HG03442 (cell line): ENCODE measurements around the gene TMEM44.
A peak's percentile ranks its signal among the peaks of the same experiment; 100 is the strongest.

Source experiments
- ATAC-seq: cut with Tn5 transposase; IDR thresholded peaks from one replicate; pipeline ENCODE4 v1.9.1; 2021; ENCODE audit warnings: mild to moderate bottlenecking, moderate library complexity; ENCODE audit not compliant: unreplicated experiment

Gene TMEM44, protein sequence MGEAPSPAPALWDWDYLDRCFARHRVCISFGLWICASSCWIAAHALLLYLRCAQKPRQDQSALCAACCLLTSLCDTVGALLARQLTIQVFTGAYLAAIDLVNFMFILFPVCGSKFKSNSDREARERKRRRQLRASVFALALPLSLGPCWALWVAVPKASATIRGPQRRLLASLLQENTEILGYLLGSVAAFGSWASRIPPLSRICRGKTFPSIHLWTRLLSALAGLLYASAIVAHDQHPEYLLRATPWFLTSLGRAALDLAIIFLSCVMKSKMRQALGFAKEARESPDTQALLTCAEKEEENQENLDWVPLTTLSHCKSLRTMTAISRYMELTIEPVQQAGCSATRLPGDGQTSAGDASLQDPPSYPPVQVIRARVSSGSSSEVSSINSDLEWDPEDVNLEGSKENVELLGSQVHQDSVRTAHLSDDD

DNA sequence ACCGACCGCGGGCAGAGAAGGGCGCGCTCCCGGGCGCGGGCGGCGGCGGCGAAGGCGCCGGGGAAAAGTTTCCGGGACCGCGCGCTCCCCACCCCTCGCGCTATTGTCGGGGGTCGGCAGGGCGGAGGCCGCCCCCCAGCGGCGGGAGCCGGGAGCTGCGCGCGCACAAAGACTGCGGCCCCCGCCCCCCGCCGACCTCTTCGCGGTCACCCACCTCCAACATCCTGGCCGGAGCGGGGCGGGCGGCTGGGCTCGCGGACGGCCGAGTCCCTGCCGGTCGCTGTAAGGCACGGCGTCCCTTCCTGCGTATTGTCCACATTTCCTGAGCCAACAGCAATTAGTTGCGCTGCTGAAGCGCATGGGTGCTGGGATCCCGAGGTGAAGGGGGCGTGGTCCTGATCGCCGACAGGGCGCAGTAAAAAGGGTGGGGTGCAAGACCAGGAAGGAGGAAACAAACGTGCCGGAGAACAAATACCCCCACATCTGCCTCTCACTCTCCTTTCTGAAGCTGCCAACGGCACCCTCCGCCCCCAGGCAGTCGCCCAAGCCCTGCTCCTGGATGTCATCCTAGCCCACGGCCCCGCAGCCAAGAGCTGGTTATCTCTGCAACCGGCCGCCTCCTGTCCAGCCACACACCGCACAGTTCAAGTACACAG lies at the start of gene TMEM44:
Gene TMEM44, minus strand, starts transcription at position 71 of the 656 bp plus-strand sequence. CDS start 204 bp downstream, outside the sequence.
- ATAC-seq: peak; percentile 77

DNA sequence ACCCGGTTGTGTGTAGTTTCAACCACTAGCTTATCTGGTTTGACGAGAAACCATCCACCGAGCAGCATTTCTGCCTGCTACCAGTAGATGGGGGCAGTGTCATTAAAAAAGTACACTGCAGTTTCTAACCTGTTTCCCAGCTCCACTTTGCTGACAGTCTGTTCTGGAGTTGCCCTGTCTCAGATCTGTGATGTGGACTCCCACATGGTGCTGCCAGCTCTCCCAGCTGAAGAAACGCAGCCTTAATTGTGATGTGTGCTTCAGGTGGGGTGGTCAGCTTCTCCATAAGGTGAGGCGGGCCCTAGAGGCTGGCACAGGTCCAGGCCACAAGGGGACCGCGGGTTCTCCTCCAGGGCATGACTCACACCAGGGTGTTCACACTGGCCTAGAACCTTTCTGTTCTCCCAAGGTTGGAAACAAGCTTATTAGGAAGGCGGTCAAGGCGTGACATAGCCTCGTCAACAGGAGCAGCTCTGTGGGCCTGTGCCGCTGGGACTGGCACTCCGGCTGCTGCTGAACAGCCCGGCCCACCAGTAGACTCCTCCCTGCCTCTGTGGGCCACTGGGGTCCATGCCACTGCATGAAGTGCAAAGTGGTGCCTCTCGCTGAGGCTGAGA lies 49.6 kb upstream of the TMEM44 start:
- ATAC-seq: peak; percentile 62

DNA sequence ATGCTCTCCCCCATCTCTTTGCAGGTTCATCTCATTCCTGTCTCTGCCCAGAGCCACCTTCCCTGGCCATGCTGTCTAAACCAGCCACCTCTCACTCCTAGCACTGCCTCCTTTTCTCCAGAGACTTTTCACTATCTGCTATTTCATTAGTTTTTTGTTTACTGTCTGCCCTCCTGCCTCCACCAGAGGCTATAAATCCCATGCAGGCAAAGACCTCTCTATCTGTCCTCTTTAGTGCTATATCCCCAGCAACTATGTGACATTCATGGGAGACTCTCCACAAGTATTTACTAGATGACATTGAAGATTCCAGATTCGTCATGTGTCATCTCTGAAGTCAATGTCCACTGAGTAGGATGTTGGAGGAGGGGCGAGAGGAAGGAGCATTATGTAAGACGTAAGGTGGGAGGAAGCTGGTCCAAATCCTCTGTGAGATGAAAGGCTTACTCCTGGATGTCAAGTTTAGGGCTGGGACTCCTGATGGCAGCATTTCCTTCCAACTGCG lies 49.0 kb upstream of the TMEM44 start:
- no peak for ATAC-seq

DNA sequence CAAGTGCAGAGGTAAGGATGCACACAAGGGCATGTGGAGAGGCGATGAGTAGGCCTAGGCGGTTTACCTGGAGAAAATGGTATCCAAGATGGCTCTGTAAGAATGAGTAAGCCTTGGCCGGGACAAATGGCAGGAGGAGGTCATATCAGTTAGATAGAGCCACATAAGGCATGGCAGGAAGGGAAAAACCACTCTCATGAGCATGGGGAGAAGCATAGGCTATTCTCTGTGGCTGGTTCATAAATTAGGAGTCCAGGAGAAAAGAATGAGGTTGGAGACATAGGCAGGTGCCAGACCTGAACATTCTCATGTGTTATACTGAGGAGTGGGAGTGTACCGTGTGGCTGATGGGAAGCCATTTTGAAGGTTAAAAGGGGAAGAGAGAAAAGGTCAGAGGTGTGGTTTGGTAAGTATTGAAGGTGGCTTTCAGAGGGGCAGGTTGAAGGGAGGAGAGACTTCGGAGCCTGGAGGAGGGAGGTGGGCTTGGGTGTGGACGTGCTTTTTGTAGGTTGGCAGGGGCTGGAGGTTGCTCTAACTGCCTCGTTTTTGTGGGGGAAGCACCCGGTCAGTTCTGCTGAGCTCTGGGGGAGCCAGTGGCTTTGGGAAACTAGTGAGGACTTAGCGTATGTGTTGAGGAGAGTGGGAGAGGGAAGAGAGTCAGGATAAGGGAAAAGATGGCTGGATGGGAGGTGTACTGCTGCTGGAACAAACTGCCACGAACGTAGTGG lies 47.8 kb upstream of the TMEM44 start:
- ATAC-seq: no peak

DNA sequence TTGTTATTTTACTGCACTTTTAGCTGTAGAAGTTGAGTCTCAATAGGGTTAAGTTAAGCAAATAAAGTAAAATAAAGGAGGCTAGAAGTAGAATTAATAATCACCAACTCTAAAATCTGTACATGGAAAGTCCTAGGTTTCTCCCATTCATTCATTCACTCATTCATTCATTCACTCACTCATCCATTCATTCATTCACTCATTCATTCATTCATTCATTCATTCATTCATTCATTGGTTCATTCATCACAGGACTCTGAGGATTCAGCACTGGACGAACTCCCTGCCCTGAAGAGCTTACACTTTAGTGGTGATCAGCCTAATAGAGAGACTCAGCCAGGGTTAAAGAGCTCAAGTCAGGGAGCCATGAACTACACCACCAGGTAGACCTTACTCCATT lies 43.3 kb upstream of the TMEM44 start:
- ATAC-seq: no peak

DNA sequence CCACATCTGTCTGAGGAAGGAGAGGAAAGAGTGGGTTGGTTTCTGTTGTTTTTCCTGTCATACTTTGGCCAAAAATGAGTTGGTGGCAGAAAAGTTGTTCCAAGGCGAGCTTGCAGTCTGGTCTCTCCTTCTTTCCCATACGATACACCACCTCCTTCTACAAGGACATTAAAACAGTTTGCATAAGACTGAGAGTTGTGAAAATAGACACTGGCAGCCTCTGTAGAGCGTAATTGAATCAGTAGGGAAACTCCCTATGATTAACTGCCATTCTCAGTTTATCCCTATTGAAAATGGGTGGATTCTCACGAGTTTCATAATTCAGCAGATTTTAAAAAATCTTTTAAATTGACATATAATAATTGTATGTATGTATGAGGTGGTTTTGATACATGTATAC lies 42.5 kb upstream of the TMEM44 start:
- no peak for ATAC-seq

DNA sequence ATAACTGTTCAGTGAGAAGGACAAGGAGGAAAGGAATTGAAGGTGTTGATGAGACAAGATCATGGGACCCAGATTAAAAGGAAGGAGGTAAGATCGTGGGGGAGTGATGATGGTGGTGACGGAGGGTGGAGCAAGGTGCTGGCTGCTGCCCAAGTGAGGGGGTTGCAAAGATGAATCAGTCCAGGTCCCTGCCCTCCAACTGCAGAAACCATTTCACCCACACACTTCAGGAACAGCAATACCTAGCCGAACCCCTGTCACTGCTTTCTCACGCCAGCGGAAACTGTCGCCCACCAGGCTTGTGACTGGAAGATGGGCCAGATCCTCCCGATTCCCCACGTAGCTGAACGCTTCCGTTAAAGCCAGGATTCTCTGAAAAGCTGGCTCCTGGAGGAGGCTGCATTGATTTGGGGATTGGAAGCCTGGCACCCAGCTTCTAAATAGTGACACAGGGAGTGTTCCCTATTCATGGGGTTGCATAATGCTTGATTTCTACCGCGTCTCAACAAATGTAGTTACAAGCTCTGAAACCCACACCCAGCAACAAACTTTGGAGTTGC lies 41.9 kb upstream of the TMEM44 start:
- no peak for ATAC-seq

DNA sequence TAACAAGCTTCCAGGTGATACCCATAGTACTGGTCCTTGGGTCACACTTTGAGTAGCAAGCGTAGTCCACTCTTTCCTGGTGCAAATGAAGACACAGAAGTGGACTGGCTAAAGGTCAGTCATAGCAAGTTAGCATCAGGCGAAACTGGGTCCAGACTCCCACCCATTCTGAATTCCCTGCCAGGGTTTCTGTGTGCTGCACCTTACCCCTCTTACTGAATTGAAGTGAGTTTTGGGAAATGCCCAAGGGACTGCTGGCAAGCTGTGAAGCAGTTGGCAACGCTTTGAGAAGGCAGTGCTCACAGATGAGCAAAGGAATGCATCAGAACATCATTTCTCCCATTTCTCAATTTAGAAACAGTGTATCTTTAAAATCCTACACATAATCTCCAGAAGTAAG lies 40.5 kb upstream of the TMEM44 start:
- ATAC-seq: no peak

DNA sequence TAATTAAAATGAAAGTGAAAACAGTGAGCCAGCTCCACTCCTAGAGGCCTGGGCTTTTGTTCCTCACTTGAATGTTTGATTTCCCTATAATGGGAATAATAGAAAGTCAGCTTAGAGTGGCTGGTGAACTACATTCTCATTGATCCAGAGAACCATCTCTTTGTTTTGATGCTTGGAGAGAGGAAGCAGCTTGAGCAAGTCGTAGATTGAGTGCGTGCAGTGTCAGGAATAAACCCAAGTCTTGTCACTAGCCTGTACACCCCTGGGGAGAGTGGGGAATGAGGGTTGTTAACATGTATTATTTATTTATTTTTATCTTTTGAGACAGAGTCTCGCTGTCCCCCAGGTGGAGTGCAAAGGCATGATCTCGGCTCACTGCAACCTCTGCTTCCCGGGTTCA lies 39.7 kb upstream of the TMEM44 start:
- ATAC-seq: no peak

DNA sequence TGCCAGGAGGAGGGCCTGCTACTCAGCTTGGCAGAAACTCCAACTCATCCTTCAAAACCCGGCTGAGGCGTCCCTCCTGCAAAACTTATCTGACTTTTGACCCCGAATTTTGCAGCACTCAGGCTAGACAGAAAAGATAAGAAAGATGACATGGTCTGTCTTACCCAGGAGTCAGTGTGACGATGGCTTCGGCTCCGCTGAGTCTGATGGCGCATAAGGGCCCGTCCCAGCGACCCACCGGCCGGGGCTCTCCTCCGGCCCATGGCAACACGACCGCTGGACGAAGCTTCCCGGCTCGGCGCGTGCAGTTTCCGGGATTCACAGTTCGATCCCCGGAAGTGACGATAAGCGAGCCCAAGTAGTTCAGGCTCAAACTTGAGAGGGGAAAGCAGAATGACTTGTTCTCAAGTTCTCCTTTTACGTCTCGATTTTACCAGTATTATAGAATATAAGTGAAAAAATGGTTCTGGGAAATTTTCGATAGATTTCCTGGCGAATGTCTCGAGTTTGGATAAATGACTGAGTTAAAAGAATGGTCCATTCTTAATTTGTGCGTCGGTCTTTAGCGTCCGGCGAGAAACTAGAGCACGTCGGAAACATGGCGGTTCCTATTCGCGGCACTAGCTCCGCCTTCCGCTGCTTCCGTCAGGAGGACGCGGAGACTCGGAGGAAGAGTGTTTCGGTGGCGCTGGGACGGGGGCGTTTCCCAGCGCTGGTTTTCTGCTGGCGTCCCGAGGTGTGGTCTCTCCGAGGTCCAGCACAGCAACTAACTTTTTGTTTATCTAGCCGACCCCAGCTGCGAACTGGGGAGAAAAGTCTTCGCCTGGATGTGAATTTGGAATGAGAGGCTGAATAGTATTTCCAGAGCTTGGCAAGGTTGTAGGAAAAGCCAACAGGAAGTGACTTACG lies 38.9 kb upstream of the TMEM44 start, which contains the start of gene LSG1:
Gene LSG1, minus strand, starts transcription at position 292 of the 909 bp plus-strand sequence. Its CDS starts 29 bp downstream, at position 263.
- ATAC-seq: peak; percentile 80

DNA sequence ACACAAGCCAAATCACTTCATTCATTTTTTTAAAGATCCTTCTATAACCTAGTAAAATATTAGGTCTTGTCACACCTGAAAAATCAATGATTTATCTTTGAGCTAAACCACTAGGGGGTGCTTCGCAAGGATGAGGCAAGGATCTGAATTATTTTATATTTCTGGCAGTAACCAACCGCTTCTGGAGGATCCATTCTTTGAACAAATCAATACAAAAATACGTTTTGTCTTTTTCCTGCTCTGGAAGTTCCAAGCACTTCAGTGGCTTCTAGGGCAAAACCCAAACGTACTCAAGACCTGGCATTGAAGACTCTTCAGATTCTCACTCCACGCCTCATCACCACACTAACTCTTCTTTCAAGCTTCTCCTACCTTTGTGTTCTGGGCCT lies 38.3 kb upstream of the TMEM44 start:
- ATAC-seq: peak; percentile 12

DNA sequence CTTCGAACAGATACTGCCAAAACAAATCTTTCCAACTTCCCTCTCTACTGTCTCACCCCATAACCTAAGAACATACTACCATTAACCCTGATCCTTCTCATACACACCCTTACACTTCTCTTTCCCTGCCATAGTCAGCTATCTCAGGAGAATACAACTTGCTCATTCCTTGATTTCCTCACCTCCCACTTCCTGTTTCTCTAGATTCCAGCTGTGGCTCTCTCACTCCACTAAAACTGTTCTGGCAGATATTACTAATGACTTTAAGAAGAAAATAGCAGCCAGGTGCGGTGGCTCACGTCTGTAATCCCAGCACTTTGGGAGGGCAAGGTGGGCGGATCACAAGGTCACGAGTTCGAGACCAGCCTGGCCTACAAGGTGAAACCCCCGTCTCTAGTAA lies 34.1 kb upstream of the TMEM44 start:
- ATAC-seq: no peak

DNA sequence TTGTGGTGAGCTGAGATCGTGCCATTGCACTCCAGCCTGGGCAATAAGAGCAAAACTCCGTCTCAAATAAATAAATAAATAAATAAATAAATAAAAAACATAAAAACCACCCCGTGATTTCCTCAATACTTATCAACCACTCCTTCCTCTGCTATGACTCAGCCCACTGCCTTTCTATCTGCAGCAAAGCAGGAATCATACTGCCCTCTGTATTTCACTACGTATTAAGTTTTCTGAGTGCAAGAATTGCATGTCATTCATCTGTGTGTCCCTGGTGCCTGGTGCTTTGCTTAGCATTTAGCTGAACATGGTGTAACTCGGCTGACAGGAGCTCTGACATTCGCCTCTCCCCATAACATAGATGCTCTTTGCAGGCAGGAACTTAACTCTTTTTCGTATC lies 31.6 kb upstream of the TMEM44 start:
- no peak for ATAC-seq

DNA sequence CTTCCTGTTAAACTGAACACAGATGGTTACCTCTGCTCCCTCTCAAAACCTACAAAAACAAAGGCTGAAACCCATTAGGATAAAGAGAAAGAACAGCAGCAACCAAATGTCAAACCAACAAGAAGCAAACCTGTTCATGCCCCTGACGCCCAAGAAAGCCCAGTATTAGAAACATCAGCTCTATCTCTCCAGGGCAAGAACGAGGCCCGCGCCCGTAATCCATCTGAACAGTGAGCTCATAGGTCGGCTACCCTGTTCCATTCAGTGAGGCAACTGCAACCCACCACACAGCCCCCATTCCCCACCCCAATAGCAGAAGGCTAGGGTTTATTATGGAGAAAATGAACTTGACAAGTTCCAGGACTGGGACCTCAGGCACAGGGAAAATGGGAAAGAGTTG lies 28.7 kb upstream of the TMEM44 start:
- no peak for ATAC-seq

DNA sequence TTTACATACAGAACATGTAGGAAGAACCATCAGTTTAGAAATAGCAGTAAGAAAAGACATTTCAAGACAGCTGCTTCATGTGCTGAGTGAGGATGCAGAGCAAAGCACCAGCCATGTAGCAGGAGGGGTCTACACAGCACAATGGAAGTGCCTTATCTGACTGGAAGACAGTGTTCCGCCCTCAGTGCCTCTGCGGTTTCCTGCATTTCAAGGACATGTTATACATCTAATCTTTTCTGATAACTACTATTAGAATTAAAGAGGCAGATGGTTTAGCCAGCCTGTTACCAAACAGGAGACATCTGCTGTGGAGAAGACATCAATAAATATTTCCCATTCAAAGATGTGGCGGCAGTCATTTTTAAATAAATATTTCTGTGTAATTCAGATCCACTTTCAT lies 28.2 kb upstream of the TMEM44 start:
- no peak for ATAC-seq

DNA sequence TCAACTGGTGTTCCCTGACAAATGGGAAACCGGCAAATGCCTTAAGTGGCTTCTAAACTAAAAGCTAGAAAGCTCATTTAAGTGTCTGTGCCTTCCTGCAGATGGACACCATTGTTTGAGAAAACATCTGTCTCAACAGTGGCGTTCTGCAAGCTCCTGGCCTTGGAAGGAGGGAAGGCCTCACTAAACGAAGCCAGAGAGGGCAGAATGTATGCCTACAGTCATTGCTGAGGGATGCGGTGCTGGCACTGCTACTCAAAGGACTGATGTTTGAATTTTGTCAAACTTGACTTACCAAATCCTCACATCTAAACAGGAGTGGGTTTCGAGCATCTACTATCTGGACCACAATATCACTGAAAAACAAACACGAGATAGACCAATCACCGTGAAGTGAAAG lies 26.6 kb upstream of the TMEM44 start:
- no peak for ATAC-seq

DNA sequence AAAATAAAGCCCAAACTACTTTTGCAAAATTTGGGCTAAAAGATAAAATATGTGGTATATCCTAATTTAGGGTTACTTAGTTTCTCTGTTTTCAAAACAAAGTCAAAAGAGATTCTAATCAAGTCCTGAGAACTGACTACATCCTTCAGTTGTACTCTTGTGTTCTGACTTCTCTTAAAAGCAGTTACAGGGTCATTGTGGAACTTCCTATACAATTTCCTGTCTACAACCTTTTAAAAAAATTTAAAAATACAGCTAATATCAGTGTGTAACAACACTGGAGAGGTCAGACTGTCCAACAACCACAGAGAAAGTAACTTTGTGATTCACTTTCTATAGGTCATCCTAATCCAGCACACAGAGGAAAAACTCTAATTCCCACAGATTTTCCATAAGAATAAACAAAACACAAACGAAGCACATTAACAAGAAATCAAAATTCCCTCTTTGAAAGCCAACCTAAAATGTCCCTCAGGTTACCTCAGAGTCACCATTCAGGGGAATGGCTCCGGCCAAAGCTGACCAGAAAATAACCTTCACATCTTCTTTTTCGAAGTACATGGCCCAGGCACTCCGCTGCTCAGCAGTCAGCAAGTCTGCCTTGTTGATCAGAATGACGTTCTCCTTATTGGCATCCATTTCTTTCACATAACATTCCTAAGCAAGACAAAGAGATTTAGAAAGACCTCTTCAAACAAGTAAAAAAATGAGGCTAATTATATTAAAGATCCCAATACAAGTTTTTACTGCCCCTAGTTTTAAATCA lies 25.4 kb upstream of the TMEM44 start:
- no peak for ATAC-seq

DNA sequence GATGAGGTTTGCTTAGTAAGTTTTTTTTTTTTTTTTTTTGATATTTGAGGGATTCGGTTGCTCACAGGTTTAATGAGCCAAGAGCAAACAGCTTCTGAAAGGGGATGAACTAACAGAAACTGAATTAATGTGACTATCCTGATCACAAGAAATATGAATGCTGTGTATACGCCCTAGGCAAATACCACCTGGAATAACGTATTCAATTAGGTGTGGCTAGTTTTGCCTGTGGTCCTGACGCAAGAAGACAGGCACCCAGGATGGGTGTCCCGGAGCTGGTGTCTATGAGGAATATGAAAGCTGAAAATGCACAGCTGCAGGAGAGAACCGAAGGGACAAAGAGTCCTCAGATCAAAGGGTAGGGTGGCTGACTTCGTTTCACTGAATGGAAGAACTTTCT lies 24.2 kb upstream of the TMEM44 start:
- no peak for ATAC-seq

DNA sequence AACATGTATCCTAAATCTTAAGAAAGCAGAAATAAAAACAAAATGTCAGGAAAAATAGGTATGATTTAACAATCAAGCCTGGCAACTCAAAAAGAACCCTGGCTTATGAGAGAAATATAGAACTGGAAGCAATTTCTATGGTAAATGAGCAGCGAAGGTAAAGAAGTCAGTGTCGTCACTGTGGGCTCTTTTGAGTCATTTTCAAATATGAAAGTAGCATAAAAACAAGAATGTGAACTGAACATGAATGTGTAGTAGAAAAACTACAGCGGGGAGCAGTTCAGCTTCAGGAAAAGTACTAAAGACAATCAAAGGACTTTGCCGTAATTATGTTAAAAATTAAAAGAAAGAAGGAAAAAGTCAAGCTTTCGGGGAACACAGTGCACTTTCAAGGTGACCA lies 21.2 kb upstream of the TMEM44 start:
- peak; percentile 73 for ATAC-seq
